Pancreas (tissue), 10 donors: ENCODE data around the gene CDH4. TPM values are rescaled to one million over a fixed set of nuclear protein-coding genes. Genes with fewer than 3 reads are reported as not detected.

Experiments
- ATAC-seq, 4 donors: fragments of 200-7000 bp; cut with Tn5 transposase; one replicate each; pipeline versions ENCODE4 v1.8.0 to v1.9.1; 2020; ENCODE audit warnings: mild to moderate bottlenecking in 4 of 4, moderate library complexity in 4 of 4
- DNase-seq, 6 donors: peaks; one replicate each; pipeline ENCODE4 v3.0.0-alpha.2; 2020
- FAIRE-seq: peaks from 2 replicates; lab custom pipeline; 2012; peaks lifted over from hg19 to GRCh38; lab: Jason Lieb, UNC
- H3K27ac ChIP-seq, 4 donors: fragments of 200-600 bp; sonication (generic); 1 replicate in 3 of 4; 2 replicates in 1 of 4; pipeline versions ENCODE4 v1.5.0 to v1.8.0; 2020
- H3K27me3 ChIP-seq, 4 donors: fragments of 200-600 bp; one replicate each; pipeline ENCODE4 v1.8.0; 2021
- H3K36me3 ChIP-seq, 3 donors: fragments of 200-600 bp; sonication (generic) in 1 of 3; one replicate each; pipeline versions ENCODE4 v1.5.0 to v1.8.0; 2020 to 2021
- H3K4me1 ChIP-seq, 3 donors: fragments of 200-600 bp; one replicate each; pipeline ENCODE4 v1.8.0; 2021
- H3K4me3 ChIP-seq, 4 donors: fragments of 200-600 bp; sonication (generic) in 2 of 4; one replicate each; pipeline versions ENCODE4 v1.5.0 to v1.8.0; 2020 to 2021
- H3K9me3 ChIP-seq, 4 donors: fragments of 200-600 bp; one replicate each; pipeline ENCODE4 v1.8.0; 2021
- WGBS, 2 donors: extraction: QIAGEN DNeasy Blood & Tissue Kit; methylation state at CpG; one replicate each; pipeline ENCODE4 v1.1.7; 2013; 5-methylcytosine and 5-hydroxymethylcytosine counted together
- intact Hi-C, 3 donors: fragments of 100-400 bp; cut with DNase I; formaldehyde crosslinking; loops; one replicate each; pipeline versions ENCODE4 v1.11.1 to v1.14.2; 2022
- polyA plus RNA-seq, 2 donors: library from polyadenylated mRNA; stranded (reverse); fragments of 200-250 nt; gene quantifications; one replicate each; pipeline ENCODE4 v1.2.3, GENCODE V29; 2013
- total RNA-seq, 6 donors: library from RNA; stranded (reverse); fragmentation: NEBNext Ultra II Directional in 4 of 6; extraction: Animal tissue kit (Norgen Biotek cat#: 25700) in 4 of 6; gene quantifications; one replicate each; pipeline versions ENCODE4 v1.2.1 to v1.2.4, GENCODE V29; 2021 to 2023
- TF ChIP-seq, protein P1 (sequence below), 4 donors: fragments of 200-600 bp; sonication (generic) in 3 of 4; IDR thresholded peaks; one replicate each; pipeline versions ENCODE4 v1.5.0 to v1.8.0; 2021; ENCODE audit warnings: antibody characterized with exemption in 4 of 4
- donor health status: healthy with polysubstance abuse.
- donor health status: DM: no; HTN: no; CAD: no; lungs with moderate emphysema.
- donor health status: DM: no; HTN: no; CAD: no.
- donor health status: control.
- donor health status: control.
- donor health status: Bipolar disorder and iron deficiency.
- donor health status: DM: yes; HTN: yes; CAD: no.
- donor health status: DM: no; HTN: no; CAD: no.
- donor health status: DM: no; HTN: no; CAD: no.
- donor health status: DM: yes; HTN: yes; CAD: no.

The CDH4 gene
- total and polyA plus RNA-seq, 8 donors: 0.04 to 1.4 (median 0.27) TPM

DNA sequence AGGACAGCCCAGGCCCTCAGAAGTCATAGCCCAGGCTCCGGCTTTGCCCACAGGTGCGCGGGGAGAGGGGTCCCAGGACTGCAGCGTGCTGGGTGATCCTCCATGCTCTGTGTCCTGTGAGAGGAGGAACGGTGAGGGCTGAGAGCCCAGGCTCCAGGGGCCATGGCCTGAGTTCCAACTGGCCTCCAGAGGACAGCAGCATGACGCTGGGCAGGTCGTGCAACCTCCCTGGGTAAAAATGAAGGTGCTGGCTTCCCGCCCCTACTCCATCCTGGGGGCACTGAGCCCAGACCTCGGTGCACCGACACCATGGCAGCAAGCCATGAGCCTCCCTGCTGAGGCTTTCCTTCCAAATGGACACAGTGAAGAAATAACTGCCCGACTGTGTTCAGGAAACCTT is 508.3 kb downstream of the CDH4 start:
- peak in 1 of 6 donors; percentile 35 for DNase-seq
- no peak for FAIRE-seq
- TF ChIP-seq, protein P1, sequence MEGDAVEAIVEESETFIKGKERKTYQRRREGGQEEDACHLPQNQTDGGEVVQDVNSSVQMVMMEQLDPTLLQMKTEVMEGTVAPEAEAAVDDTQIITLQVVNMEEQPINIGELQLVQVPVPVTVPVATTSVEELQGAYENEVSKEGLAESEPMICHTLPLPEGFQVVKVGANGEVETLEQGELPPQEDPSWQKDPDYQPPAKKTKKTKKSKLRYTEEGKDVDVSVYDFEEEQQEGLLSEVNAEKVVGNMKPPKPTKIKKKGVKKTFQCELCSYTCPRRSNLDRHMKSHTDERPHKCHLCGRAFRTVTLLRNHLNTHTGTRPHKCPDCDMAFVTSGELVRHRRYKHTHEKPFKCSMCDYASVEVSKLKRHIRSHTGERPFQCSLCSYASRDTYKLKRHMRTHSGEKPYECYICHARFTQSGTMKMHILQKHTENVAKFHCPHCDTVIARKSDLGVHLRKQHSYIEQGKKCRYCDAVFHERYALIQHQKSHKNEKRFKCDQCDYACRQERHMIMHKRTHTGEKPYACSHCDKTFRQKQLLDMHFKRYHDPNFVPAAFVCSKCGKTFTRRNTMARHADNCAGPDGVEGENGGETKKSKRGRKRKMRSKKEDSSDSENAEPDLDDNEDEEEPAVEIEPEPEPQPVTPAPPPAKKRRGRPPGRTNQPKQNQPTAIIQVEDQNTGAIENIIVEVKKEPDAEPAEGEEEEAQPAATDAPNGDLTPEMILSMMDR (IDR thresholded peaks at IDR 0.05): no peak

DNA sequence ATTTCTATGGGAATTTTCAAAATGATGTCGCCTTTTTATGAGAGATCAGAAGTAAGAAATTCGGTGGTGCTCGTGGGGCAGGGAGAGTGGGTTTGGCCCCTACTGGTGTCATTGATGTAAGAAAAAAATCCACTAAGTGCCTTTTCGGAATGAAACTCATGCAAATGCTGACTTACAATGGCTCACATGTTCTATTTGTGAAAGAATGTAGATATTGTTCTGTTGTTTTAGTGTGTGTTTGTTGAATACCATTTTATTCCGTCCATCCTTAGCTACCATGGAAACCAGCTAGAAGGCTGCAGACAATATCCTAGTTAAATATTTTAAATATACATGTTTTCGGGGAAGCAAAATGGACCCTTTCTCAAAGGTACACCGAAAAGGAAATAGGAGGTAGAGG is 508.7 kb downstream of the CDH4 start:
- H3K27ac ChIP-seq: no peak overlapping the region
- FAIRE-seq: no peak
- H3K9me3 ChIP-seq: no peaks in the 10 kb centered on the region
- intact Hi-C loops: no loop called here
- no peaks in the 10 kb centered on the region for H3K4me1 ChIP-seq
- no peaks in the 10 kb centered on the region for H3K36me3 ChIP-seq
- TF ChIP-seq, protein P1 (IDR thresholded peaks at IDR 0.05): no peak
- no peaks in the 10 kb centered on the region for H3K27me3 ChIP-seq
- no peak for ATAC-seq
- DNase-seq: no peak
- 38 to 67% methylated on average over 7 of the region's 7 CpGs for WGBS, 2 donors
- H3K4me3 ChIP-seq: no peak overlapping the region

More for the DNA sequence above, 508.3 kb downstream of the CDH4 start:
- no peaks in the 10 kb centered on the region for H3K9me3 ChIP-seq
- H3K27ac ChIP-seq: no peak overlapping the region
- H3K27me3 ChIP-seq: no peaks in the 10 kb centered on the region
- WGBS, 2 donors: 53 to 65% methylated on average over 11 of the region's 11 CpGs
- no peak overlapping the region for H3K4me3 ChIP-seq
- no peaks in the 10 kb centered on the region for H3K4me1 ChIP-seq
- H3K36me3 ChIP-seq: no peaks in the 10 kb centered on the region
- no peak for ATAC-seq
- intact Hi-C loops: no loop called here

DNA sequence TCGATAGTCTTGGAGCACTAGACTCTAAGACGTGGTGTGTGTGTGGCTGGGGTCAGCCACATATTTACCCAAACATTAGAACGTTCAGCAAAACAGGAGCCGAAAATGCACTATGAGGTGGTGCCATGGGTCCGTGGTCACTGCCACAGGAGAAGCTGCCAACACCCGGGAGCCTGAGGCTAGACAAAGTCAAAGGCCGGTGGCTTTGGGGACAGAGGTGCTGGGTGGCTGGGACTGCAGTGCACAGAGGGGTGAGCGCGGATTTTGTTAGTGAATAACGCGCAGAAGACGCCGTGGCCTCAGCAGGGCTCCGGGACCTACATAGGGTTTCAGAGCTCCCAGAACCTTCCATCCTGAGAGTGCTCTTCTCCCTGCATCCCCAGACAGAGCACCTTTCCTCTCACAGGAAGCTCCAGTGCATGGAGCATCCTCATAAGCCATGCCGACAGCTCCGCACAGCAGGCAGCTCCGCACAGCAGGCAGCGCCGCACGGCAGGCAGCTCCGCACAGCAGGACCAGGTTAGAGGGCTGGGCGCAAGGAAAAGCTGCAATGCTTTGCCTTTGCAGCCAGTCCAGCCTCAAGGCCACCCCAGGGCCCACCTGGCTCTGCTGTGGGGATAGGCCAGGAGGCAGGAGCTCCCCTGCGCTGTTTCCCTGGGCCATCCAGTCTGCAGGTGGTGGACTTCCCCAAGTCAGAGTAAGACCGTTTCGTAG is 509.5 kb downstream of the CDH4 start:
- DNase-seq (peak in 1 of 6 donors; percentile 21), ATAC-seq (no peak), FAIRE-seq (no peak)
- Histone ChIP-seq H3K27me3 (no peaks in the 10 kb centered on the region), H3K4me3 (no peak overlapping the region), H3K36me3 (no peaks in the 10 kb centered on the region), H3K27ac (no peak overlapping the region), H3K9me3 (no peaks in the 10 kb centered on the region), H3K4me1 (no peaks in the 10 kb centered on the region)
- intact Hi-C loops: no loop called here
- 58 to 69% methylated on average over 25 of the region's 25 CpGs for WGBS, 2 donors
- TF ChIP-seq, protein P1 (IDR thresholded peaks at IDR 0.05): no peak

DNA sequence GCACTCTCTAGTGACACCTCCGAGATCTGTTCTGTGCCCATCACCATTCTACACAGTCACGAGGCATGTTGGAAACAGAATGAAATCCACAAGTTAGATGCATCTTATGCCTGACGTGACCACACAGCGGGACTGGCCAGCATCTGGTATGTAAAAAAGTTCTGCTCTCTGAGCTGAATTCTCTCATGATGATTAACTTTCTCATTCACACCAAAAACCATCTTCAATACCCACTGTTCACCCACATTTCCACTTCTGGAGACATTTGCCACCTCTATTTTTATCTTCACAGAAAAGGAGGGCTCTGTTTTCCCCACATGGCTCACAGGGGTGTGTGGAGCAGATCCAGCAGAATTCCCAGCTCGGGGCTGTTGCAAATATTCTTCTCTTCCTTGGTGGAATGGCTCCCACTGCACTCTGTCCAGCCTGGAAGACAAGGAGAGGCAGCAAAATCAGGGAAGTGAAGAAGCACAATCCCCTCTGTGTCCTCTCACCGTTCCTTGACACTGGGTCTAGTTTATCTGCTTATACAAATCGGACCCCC is 510.2 kb downstream of the CDH4 start:
- Histone ChIP-seq H3K27me3 (no peaks in the 10 kb centered on the region), H3K36me3 (no peaks in the 10 kb centered on the region), H3K4me3 (no peak overlapping the region), H3K4me1 (no peaks in the 10 kb centered on the region), H3K27ac (no peak overlapping the region), H3K9me3 (no peaks in the 10 kb centered on the region)
- no peak for DNase-seq
- TF ChIP-seq, protein P1 (IDR thresholded peaks at IDR 0.05): no peak
- no peak for FAIRE-seq
- intact Hi-C loops: no loop called here
- WGBS, 2 donors: 43 to 56% methylated on average over 7 of the region's 7 CpGs
- ATAC-seq: no peak
